ENCODE data around the gene COL9A2.

Gene COL9A2

GRCh38 chr1:40251456-40251855, 65.6 kb downstream of the COL9A2 start:
- DNase-seq, result no peak
- no peak for TF ChIP-seq CTCF (IDR thresholded peaks at IDR 0.05)
- Mint-ChIP-seq H3K36me3 (ENCODE audit: low read depth) (no peaks in the 10 kb centered on the region), H3K4me3 (no peak overlapping the region), H3K27ac (no peak overlapping the region), H3K4me1 (peaks cover 10% of the 10 kb centered on the region), H3K27me3 (ENCODE audit: low read depth, poor library complexity) (peaks cover 12% of the 10 kb centered on the region), H3K9me3 (no peaks in the 10 kb centered on the region)

Data from nephron progenitor cell (in vitro differentiated cells).